B cell (primary cell): ENCODE data around the gene GPR108. TPM values are rescaled to one million over a fixed set of nuclear protein-coding genes. Genes with fewer than 3 reads are reported as not detected.
"Not testable (repeated sequence)": the region's sequence is repeated elsewhere in the genome, so short reads cannot be mapped to it uniquely, and the experiment has no call there.

Experiments used
- ATAC-seq: fragments of 200-7000 bp; cut with Tn5 transposase; one replicate; pipeline ENCODE4 v1.10.0; 2021; ENCODE audit warnings: low read depth, mild to moderate bottlenecking, moderate number of reproducible peaks, moderate library complexity
- CTCF ChIA-PET: fragments of 350-600 bp; sonication (Branson Sonifier 250); formaldehyde crosslinking; loops from one replicate; lab custom pipeline; 2021; ENCODE audit warnings: antibody characterized with exemption, inconsistent platforms; lab: Charles Lee
- POLR2A ChIA-PET: fragments of 350-600 bp; sonication (Branson Sonifier 250); formaldehyde crosslinking; loops from one replicate; lab custom pipeline; 2021; ENCODE audit warnings: antibody characterized with exemption; lab: Charles Lee
- DNase-seq: peaks from one replicate; pipeline ENCODE4 v3.0.0; 2013
- H2AFZ ChIP-seq: 2 replicates; pipeline ENCODE4 v1.6.1; 2012; ENCODE audit warnings: mild to moderate bottlenecking, low read depth, low read length; ENCODE audit not compliant: insufficient read depth, poor library complexity, severe bottlenecking
- H3K27ac ChIP-seq, 2 donors: 1 replicate in 1 of 2; 2 replicates in 1 of 2; pipeline ENCODE4 v1.5.1; 2012 to 2013; ENCODE audit warnings: low read length in 2 of 2, mild to moderate bottlenecking in 2 of 2, moderate library complexity in 1 of 2
- H3K27me3 ChIP-seq, 4 experiments: fragments of 200-600 bp in 1 of 4; sonication (generic) in 1 of 4; replicated peaks in 1 of 4; 1 replicate in 2 of 4; 2 replicates in 2 of 4; pipeline versions ENCODE4 v1.6.1 to v1.7.0; 2013 to 2016; ENCODE audit warnings: low read length in 3 of 4, mild to moderate bottlenecking in 2 of 4, mixed read lengths in 1 of 4, moderate library complexity in 1 of 4; ENCODE audit not compliant: insufficient read depth in 4 of 4, control insufficient read depth in 3 of 4; ENCODE audit errors: control extremely low read depth in 1 of 4
- H3K36me3 ChIP-seq, 2 experiments: replicated peaks in 1 of 2; 1 replicate in 1 of 2; 2 replicates in 1 of 2; pipeline versions ENCODE4 v1.6.1 to v1.7.1; 2013; ENCODE audit warnings: low read length in 1 of 2; ENCODE audit not compliant: insufficient read depth in 2 of 2, control insufficient read depth in 1 of 2; ENCODE audit errors: control extremely low read depth in 1 of 2, extremely low read depth in 1 of 2
- H3K4me1 ChIP-seq, 2 donors: fragments of 200-600 bp in 1 of 2; sonication (generic) in 1 of 2; 1 replicate in 1 of 2; 2 replicates in 1 of 2; pipeline versions ENCODE4 v1.5.1 to v1.6.1; 2013 to 2017; ENCODE audit warnings: low read length in 2 of 2; ENCODE audit not compliant: control insufficient read depth in 2 of 2, insufficient read depth in 2 of 2
- H3K4me2 ChIP-seq: replicated peaks from 2 replicates; pipeline ENCODE3; 2012; ENCODE audit warnings: mild to moderate bottlenecking, low read depth, low read length; ENCODE audit not compliant: poor library complexity, severe bottlenecking
- H3K4me3 ChIP-seq, 5 experiments: fragments of 200-600 bp in 1 of 5; sonication (generic) in 1 of 5; 1 replicate in 3 of 5; 2 replicates in 2 of 5; pipeline versions ENCODE4 v1.5.1 to v1.7.0; 2011 to 2016; ENCODE audit warnings: low read length in 4 of 5, mild to moderate bottlenecking in 4 of 5, low read depth in 2 of 5, control low read depth in 1 of 5, moderate library complexity in 1 of 5; ENCODE audit not compliant: insufficient read depth in 1 of 5; ENCODE audit errors: control extremely low read depth in 1 of 5, extremely low read depth in 1 of 5
- H3K79me2 ChIP-seq: fragments of 200-600 bp; sonication (generic); one replicate; pipeline ENCODE4 v1.6.0; 2016; ENCODE audit warnings: low read length; ENCODE audit not compliant: control insufficient read depth, insufficient read depth
- H3K9ac ChIP-seq: fragments of 200-600 bp; sonication (generic); 2 replicates; pipeline ENCODE4 v1.6.1; 2017; ENCODE audit warnings: mild to moderate bottlenecking, low read length, moderate library complexity
- H3K9me3 ChIP-seq, 3 donors: one replicate each; pipeline versions ENCODE4 v1.6.1 to v1.7.1; 2013; ENCODE audit warnings: low read length in 2 of 3; ENCODE audit not compliant: control insufficient read depth in 2 of 3, insufficient read depth in 1 of 3; ENCODE audit errors: control extremely low read depth in 1 of 3
- H4K20me1 ChIP-seq: 2 replicates; pipeline ENCODE4 v1.6.0; 2012; ENCODE audit warnings: mild to moderate bottlenecking, low read length; ENCODE audit not compliant: insufficient read depth, control insufficient read depth, poor library complexity, severe bottlenecking
- H3K27ac Mint-ChIP-seq: one replicate; pipeline ENCODE4 v1.8.0; 2021; ENCODE audit warnings: mixed read lengths
- H3K27me3 Mint-ChIP-seq: one replicate; pipeline ENCODE4 v1.8.0; 2021; ENCODE audit warnings: mixed read lengths
- H3K4me1 Mint-ChIP-seq: one replicate; pipeline ENCODE4 v1.8.0; 2021; ENCODE audit warnings: mixed read lengths
- H3K4me3 Mint-ChIP-seq: one replicate; pipeline ENCODE4 v1.8.0; 2021; ENCODE audit warnings: mixed read lengths
- H3K9me3 Mint-ChIP-seq: one replicate; pipeline ENCODE4 v1.8.0; 2022; ENCODE audit warnings: mixed read lengths; ENCODE audit not compliant: insufficient read depth
- CTCF ChIP-seq: fragments of 200-600 bp; IDR thresholded peaks from one replicate; pipeline ENCODE4 v1.8.0; 2022; ENCODE audit warnings: antibody characterized with exemption, mild to moderate bottlenecking
- EZH2 ChIP-seq: IDR thresholded peaks from 2 replicates; pipeline ENCODE4 v1.6.1; 2012; ENCODE audit warnings: borderline replicate concordance, low read depth, mild to moderate bottlenecking, moderate library complexity, low read length; ENCODE audit not compliant: insufficient read depth, poor library complexity, severe bottlenecking
- WGBS: methylation state at CpG from one replicate; pipeline ENCODE4 v1.1.5; 2013; ENCODE audit warnings: missing lambda C conversion rate; ENCODE audit not compliant: insufficient coverage; 5-methylcytosine and 5-hydroxymethylcytosine counted together
- intact Hi-C: fragments of 100-400 bp; cut with micrococcal nuclease; formaldehyde crosslinking; loops from one replicate; pipeline ENCODE4 v1.10.0; 2022
- polyA plus RNA-seq: library from polyadenylated mRNA; depleted of rRNA; stranded (reverse); fragments of >200 nt; gene quantifications from 2 replicates; pipeline ENCODE4 v1.2.3, GENCODE V29; 2012
- total RNA-seq, 2 donors: library from RNA; stranded (reverse); fragments of 120-200 nt in 1 of 2; gene quantifications; 1 replicate in 1 of 2; 2 replicates in 1 of 2; pipeline versions ENCODE4 v1.2.3 to v1.2.4, GENCODE V29; 2013 to 2022

The GPR108 gene
- total and polyA plus RNA-seq, 2 donors (not counting 1 experiment from before 2014, with no cell fraction given): 79.0 to 82.5 TPM

GRCh38 chr19:6710273-6711077 lies 26.9 kb downstream of the GPR108 start:
- Histone ChIP-seq H3K79me2 (no peaks in the 10 kb centered on the region), H3K27ac (no peak overlapping the region), H2AFZ (peak overlapping the region; percentile 60), H3K36me3 (no peaks in the 10 kb centered on the region), H4K20me1 (no peaks in the 10 kb centered on the region), H3K4me1 (peaks cover 3 to 11% of the 10 kb centered on the region in 2 donors), H3K9ac (no peak overlapping the region), H3K9me3 (no peaks in the 10 kb centered on the region), H3K4me2 (peak overlapping the region; percentile 43), H3K4me3 (no peak overlapping the region), H3K27me3 (peaks cover 0 to 28% (median 5%) of the 10 kb centered on the region in 4 experiments)
- Mint-ChIP-seq H3K9me3 (no peaks in the 10 kb centered on the region), H3K4me3 (no peak overlapping the region), H3K27me3 (peaks cover 32% of the 10 kb centered on the region), H3K4me1 (peaks cover 12% of the 10 kb centered on the region), H3K27ac (no peak overlapping the region)
- CTCF ChIA-PET: no interaction called here
- TF ChIP-seq CTCF: peak; percentile 4
- no peak for TF ChIP-seq EZH2
- no peak for ATAC-seq
- intact Hi-C loops: no loop called here
- POLR2A ChIA-PET: no interaction called here
- 17% methylated on average over 30 of the region's 30 CpGs for WGBS
- DNase-seq: no peak

GRCh38 chr19:6709549-6709948 lies 27.8 kb downstream of the GPR108 start:
- DNase-seq (no peak), ATAC-seq (no peak)
- intact Hi-C loops: no loop called here
- no peak for TF ChIP-seq CTCF
- TF ChIP-seq EZH2: no peak
- H3K27me3 Mint-ChIP-seq: peaks cover 32% of the 10 kb centered on the region
- CTCF ChIA-PET: no interaction called here
- no peaks in the 10 kb centered on the region for H3K36me3 ChIP-seq
- H3K27me3 ChIP-seq: peaks cover 0 to 28% (median 5%) of the 10 kb centered on the region in 4 experiments
- no peaks in the 10 kb centered on the region for H3K79me2 ChIP-seq
- peaks cover 3 to 11% of the 10 kb centered on the region in 2 donors for H3K4me1 ChIP-seq
- no peak overlapping the region for H3K4me3 ChIP-seq
- no peak overlapping the region for H3K4me3 Mint-ChIP-seq
- H3K9ac ChIP-seq: no peak overlapping the region
- H2AFZ ChIP-seq: no peak overlapping the region
- no peaks in the 10 kb centered on the region for H3K9me3 ChIP-seq
- H3K27ac Mint-ChIP-seq: no peak overlapping the region
- H4K20me1 ChIP-seq: no peaks in the 10 kb centered on the region
- no peak overlapping the region for H3K4me2 ChIP-seq
- no peak overlapping the region for H3K27ac ChIP-seq
- H3K9me3 Mint-ChIP-seq: no peaks in the 10 kb centered on the region
- WGBS: 50% methylated on average over 13 of the region's 14 CpGs
- peaks cover 12% of the 10 kb centered on the region for H3K4me1 Mint-ChIP-seq
- POLR2A ChIA-PET: no interaction called here

- H3K4me2 ChIP-seq, intact Hi-C loops, H3K4me3 ChIP-seq, H3K9me3 ChIP-seq, H3K9ac ChIP-seq, H3K36me3 ChIP-seq, H4K20me1 ChIP-seq, DNase-seq, ATAC-seq, H3K27ac Mint-ChIP-seq, H2AFZ ChIP-seq, H3K27ac ChIP-seq, H3K4me3 Mint-ChIP-seq, POLR2A ChIA-PET, H3K79me2 ChIP-seq, CTCF ChIA-PET, H3K9me3 Mint-ChIP-seq: not testable (repeated sequence)
- peaks cover 12% of the 10 kb centered on the region for H3K4me1 Mint-ChIP-seq
- Histone ChIP-seq H3K4me1 (peaks cover 3 to 11% of the 10 kb centered on the region in 2 donors), H3K27me3 (peaks cover 0 to 28% (median 5%) of the 10 kb centered on the region in 4 experiments)
- H3K27me3 Mint-ChIP-seq: peaks cover 32% of the 10 kb centered on the region
- WGBS: 96% methylated on average over 7 of the region's 12 CpGs
Observed at GRCh38 chr19:6708913-6709312, 28.5 kb downstream of the GPR108 start.
